HG03066 (cell line): ENCODE results near the gene KRTAP10-5.

Experiments
- ATAC-seq: cut with Tn5 transposase; IDR thresholded peaks from one replicate; pipeline ENCODE4 v1.9.1; 2021; ENCODE audit warnings: low read depth; ENCODE audit not compliant: unreplicated experiment

KRTAP10-5 gene

GRCh38 chr21:44532712-44533111, 47.7 kb downstream of the KRTAP10-5 start:
- ATAC-seq = no peak

GRCh38 chr21:44531606-44532564, 48.5 kb downstream of the KRTAP10-5 start:
- no peak for ATAC-seq

GRCh38 chr21:44530903-44531605, 49.4 kb downstream of the KRTAP10-5 start:
- ATAC-seq = no peak

GRCh38 chr21:44530221-44530902, 50.0 kb downstream of the KRTAP10-5 start:
- ATAC-seq = no peak

- ATAC-seq = no peak
Measured at GRCh38 chr21:44529503-44530125, 50.8 kb downstream of the KRTAP10-5 start.
